Hepatocyte (in vitro differentiated cells): Measurements from ENCODE around the gene ADRB2.

ENCODE experiments used
- CTCF ChIP-seq: fragments of 200-600 bp; sonication (generic); IDR thresholded peaks from 2 replicates; pipeline ENCODE4 v1.5.1; 2016; ENCODE audit warnings: antibody characterized with exemption, mild to moderate bottlenecking; ENCODE audit not compliant: poor library complexity
- EZH2 ChIP-seq: fragments of 200-600 bp; sonication (generic); IDR thresholded peaks from 2 replicates; pipeline ENCODE4 v1.6.1; 2016; ENCODE audit warnings: antibody characterized with exemption, mild to moderate bottlenecking, borderline replicate concordance
- EZH2phosphoT487 ChIP-seq: fragments of 200-600 bp; sonication (generic); IDR thresholded peaks from one replicate; pipeline ENCODE4 v1.6.1; 2018; ENCODE audit warnings: antibody characterized with exemption, mild to moderate bottlenecking, low read depth, moderate library complexity; ENCODE audit not compliant: unreplicated experiment, severe bottlenecking

GRCh38 chr5:148847456-148847855 lies 21.0 kb downstream of the ADRB2 start:
- no peak for TF ChIP-seq CTCF
- TF ChIP-seq EZH2 = no peak
- TF ChIP-seq EZH2phosphoT487 = no peak
